ENCODE results near the gene SKAP1.

SKAP1 gene

DNA sequence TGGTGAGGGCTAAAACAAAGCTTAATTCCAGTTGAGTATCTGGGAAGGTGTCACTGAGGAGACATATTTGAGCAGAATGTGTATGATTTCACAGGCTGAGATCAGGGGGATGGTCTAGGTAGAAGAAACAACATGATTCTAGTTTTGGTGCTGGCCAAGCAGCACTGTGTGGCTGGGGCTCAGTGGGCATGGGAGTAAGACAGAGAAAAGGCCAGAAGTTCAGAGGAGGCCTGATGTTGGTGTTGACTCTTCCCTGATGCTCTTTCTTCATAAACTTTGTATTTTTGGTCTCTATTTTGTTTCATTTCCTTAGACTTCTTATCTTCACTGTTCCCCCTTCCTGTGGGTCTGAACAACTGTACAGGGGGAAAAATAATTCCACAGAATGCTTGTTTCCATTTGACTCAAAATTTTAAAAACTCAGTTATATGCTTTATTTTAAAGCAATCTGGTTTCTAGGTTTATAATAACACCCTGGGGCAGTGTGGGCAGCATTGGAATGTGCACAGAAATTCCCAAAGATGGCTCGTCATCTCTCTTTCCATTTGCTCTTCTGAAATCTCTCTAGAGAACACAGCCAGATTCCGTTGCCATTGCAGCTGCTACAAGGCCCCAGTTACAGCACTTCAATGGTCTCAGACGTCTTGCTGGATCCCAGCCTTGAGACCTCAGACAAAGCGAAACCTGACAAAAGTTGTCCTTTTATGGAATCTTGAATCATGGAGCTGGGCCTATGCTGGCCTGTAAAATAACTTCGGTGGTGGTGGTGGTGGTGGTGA lies 254.1 kb downstream of the SKAP1 start:
- DNase-seq (ENCODE audit: low read depth in 2 of 2): no peak

DNA sequence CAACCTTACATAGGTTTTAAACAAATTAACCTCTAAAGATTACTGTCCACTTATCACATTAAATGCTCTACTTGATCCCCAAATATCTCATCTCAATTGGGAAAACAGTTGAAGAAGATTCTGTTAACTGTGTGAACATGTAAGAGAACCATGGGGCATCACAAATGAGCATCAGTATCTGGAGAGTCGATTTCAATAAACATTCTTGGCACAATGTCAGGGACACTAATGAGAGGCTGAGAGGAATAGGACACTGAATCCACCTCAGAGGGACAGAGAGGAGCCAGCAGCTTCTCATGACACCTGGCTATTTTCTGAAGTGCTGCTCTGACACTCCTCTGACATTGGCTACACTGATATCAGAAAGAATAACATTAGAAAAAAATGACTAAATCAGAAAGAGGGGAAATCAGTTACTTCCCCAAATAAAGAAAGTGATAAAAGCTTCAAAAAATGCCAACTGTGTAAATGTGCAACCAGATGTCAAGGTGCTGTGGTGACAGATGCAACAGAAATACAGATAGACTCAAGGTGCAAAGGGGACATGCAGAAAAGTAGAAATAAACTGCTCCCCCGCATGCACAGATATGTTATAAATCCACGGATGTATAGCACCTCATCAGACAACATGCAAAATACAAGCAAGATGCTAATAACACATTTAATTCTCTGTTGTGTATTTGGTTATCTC lies 255.0 kb downstream of the SKAP1 start:
- DNase-seq (ENCODE audit: low read depth in 2 of 2): no peak

DNA sequence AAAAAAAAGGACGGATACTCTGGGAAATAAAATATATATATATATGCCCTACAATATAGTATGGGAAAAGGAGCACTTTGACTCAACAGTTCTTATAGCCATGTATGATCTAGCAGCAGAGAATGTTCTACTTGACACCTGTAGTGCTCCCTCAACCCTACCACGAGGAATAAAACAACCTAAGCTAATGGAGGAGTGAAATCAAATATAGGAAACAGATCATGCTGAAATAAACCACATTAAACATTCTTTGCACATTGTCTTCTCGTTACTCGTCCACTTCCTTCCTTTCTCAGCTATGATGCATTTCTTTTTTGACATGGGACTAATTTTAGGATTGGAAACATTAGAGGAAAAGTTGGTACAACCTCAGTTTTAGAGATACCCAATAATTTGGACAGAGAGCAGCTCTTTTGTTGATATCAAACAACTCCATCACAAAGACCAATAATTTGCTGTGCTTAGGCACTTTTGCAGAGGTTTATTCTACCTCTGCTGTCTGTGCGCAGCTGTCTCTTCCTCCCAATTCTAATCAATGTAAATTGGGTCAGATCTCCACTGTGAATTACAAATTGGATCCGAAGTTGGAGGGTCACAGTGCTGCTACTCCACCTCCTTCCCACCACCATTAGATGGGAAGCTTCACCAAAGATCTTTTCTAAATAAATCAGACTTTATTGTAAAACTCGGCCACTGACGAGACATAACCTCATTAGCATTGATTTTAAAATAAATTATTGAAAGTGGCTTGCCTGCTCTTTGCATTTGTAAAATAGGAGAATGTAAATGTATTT lies 256.6 kb downstream of the SKAP1 start:
- no peak for DNase-seq (ENCODE audit: low read depth in 2 of 2)

DNA sequence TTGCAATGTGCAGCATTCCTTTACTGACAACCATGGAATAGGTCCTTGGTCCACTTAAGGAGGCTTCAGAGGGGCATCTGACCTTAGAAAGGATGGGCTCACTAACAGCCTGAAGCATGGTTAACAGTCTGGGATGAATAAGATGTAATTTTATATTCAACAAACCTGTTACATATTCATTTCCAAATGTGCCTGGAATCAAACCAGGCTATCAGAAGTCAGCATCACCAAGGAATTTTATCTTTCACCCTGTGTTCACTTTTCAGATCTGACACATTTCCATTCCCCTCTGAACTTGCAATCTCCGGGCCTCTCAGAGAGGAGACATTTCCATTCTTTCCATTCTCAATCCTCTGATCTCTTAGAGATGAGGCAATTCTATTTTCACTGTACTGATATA lies 260.1 kb downstream of the SKAP1 start:
- DNase-seq (ENCODE audit: low read depth in 2 of 2): no peak

DNA sequence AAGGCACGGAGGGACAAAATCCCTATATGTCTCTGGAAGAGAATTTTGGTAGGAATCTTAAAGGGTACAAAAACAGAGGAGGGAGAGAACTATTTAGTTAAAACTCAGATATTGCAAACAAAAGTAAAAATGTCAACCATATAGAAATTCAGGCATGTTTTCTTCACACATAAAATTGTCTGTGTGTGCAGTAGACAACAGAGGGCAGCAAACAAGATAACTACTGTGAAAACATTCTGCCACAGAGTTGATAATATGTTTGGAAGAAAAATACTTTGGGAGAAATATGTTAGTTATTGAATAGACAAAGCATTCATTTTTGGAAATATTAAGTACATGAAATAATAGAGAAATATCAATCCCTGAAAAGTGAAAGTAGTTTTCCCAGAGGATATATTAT lies 266.2 kb downstream of the SKAP1 start:
- no peak for DNase-seq (ENCODE audit: low read depth in 2 of 2)

DNA sequence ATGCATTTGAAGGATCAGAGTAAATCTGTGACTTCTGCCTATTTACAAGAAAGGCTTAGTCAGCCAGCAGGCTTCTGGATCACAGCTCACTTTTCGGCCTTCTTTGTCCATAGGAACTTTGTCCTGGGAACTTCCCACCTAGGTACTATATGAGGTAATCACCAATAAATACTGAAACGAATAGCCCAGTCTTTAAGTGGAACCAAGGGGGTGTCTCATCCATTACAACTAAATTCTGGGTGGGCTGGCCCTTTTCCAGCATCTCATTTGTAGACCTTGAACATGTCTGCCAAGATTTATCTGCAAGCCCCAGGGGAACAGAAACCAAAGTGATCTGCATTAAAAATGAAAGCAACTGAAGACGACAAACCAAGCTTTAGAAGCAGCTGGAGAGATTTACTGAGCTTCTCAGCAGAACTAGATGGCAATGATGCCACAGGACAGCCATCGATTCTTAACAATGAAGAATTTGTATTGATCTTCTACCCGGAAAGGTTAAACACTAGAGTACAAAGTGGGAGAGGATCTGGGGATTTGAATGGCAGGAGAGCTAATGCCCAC lies 267.0 kb downstream of the SKAP1 start:
- DNase-seq (ENCODE audit: low read depth in 2 of 2): no peak

DNA sequence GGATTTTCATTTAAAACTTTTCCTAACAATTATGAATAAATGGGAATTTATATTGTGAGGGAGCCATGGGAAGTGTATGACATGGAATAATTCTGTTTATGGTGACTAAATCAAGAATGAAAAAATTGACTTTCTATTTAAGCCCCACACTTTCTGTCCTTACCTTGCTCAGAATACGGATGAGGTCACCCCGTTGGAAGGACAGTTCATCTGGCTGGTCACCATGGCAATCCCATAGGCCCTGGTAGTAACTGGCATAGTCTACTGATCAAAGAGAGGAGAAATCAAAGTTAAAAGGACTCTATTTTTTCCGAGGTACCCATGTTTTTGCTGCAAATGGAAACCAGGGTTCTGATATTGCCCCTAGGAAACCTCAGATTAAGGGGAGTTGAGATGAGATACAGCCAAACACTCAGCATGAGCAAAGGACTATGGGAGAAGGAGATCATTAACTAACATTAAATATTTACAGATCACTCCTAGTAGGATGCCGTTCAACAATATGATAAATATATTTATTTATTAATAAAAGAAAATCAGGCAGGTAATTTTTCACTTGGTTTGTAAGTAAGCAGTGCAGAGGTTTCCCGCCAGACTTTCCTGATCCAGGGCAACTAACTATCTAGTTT lies 267.6 kb downstream of the SKAP1 start:
- DNase-seq (ENCODE audit: low read depth in 2 of 2): no peak

DNA sequence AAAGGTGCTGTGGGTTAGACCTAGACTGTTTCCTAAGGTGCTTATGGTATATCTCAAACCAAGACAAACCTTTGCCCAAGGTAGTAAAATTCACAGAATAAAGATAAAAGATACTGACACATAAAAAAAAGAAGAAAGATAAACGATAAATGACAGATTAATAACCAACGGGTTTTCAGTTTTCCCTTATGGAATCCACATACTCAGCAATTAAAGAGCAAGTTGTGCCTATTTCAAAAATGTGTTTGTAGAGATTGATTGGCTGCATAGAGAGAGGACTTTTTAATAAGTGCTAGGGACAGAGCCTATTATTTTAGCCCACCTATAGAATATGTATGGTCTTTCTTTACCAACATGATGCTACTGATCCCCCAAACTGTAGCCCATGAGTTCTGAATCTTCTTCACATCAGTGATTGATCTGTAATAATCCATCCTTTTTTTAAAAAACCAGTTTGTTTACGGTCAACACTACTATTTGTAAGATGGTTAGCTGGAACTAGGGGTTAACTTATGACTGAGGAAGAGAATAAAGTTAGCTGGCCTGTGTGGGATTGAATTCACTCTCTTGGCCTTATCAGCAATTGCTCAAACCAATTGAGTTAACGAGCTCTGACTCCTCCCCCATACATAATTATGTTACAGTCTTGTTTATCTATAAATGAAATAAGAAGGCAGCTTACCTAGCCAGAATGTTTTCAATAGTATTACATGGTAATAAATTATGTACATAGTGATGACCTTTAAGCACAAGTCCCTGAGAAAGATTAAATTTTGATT lies 268.7 kb downstream of the SKAP1 start:
- DNase-seq (ENCODE audit: low read depth in 2 of 2): no peak

DNA sequence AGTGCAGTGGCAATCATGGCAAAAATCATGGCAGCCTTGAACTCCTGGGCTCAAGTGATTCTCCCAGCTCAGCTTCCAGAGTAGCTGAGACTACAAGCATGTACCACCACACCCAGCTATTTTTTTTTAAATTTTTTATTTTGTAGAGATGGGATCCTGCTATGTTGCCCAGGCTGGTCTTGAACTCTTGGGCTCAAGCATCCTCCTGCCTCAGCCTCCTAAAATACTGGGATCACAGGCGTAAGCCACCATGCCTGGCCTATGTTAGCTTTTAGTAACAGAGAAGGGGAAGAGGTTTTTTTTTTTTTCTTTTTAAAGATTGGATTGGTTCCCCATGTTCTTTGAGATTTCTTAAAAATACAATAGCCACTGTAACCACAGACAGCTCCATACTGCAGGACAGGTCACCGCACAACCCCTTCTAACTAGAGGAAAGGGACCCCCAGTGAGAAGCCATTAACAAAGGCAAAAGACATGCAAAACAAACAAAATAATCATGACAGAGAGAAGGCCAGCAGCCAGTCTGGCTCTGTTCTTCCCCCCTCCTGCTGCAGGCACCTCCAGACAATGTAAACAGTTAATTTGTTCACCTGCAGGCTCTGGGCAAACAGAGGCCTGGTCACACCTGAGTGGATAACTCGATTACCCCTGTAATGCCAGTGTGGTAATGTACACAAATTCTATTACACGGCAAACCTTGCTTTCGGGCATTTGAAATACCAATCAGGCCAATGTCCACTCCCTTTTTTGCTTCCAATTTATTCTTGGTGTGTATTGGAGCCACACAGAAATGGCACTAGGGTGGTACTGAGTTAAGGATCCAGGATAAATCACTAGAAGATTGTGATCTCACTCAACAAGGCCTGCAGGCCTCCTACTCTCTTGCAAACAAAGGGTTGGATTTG lies 269.6 kb downstream of the SKAP1 start:
- DNase-seq (ENCODE audit: low read depth in 2 of 2): no peak

DNA sequence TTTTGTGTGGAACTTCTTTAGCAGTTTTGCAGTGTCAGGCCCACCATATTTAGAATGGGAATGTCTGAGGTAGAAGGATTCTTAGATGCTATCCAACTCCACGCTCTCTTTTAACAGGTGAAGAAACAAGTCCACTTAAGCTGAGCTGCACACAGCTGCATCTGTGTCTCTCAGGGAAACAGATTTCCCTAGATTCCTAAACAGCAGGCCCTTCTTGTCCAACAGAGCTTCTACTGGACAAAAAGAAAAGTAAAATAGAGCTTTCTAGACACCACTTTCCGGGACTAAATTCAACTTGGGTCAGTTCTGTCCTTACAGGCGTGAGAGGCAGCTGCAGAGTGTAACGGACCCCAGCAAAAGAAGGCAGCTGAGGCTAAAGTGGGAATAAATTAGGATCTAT lies 270.8 kb downstream of the SKAP1 start:
- DNase-seq (ENCODE audit: low read depth in 2 of 2): no peak

DNA sequence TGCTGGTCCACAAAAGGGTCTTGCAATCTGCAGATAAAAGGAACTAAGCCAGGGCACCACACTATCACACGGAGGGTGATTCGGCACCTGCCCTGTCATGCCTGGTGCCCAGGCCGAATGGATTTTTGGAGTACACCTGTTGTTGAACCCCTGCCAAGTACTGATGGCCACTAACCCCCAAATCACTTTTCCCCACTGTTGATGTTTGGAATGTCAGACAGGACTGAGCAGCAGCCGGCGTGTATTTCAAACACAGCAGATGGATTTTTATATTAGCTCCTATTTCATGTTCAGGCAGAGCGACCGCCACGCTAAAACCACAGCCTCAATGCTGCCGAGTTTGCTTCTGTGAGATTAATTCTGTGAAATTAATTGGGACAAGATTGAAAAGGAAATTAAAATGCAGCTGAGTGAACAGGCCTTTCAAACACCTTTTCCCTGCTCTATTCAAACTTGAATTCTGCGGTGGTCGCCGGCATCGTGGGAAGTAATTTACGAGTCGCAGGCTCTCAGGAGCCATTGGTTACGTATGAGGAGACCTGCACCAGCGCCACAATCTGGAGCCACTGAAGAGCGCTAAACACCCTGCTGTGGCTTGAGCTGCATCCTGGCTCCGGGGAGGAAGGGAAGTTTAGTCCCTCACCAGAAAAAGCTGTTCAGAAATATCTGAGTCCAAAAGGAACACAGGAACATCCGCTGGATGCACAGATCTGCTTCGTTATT lies 274.0 kb downstream of the SKAP1 start:
- DNase-seq (ENCODE audit: low read depth in 2 of 2): no peak

DNA sequence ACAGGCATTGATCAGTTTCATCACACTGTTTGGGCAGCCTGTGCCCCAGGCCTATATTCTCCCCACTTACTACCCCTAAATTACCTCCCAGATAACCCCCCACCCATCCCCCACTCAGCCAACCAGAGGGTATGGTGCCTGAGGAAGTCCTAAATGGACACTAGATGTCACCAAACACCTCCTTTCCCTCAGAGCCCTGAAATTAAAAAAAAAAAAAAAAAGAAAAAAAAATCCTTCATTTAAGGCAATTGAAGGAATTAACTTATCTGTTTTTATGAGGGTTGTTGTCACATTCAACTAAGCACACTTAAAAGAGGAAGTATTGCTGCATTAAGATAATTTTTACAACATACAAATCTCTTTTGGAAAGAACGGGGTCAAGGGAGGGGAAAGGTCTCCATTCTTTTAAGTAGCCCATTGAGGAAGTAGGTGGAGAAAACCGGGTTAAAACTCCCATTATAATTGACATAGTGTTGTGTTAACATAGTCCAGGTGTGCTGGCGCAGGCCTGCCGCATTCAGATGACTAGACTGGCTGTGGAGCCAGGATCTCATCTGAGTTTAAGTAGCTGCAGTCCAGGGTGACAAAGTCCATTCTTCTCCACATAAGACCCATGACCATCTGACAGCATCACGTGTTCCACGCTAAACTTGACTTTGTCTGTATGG lies 276.2 kb downstream of the SKAP1 start:
- DNase-seq (ENCODE audit: low read depth in 2 of 2): no peak

DNA sequence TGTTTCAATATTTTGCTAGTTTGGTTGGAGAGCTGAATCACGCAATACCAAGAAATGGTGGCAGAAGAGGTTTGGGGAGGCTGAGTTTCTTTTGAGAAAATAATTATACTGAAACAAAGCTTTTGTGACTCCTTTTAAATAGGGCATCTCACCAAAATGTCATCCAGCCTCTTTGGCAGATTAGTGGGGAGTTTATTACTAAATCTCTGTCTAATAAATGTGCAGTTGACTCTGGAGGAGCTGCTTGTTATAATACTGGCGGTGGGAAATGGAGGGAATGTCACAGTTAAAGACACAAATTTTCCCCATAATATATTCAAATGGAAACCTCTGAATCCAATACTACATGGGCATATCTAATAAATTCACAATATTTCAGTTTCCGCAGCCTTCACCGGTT lies 277.7 kb downstream of the SKAP1 start:
- DNase-seq (ENCODE audit: low read depth in 2 of 2): no peak

DNA sequence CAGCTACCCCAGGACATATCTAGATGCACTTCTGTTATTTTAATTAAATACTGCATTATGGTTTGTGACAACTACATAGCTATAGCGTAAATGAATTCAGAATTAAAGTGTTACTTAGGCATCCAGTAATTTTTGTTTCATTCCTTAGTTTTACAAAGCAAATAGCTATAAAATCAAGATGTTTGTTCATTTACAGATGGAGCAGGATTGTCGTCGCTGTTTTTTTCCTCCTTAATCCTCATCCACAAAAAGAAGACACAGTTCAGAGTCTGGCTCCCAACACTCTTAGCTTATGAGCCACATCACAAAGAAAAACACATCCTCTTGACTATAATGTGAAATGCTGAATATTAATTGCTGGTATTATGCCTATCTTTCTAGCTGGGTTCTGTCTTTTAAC lies 278.8 kb downstream of the SKAP1 start:
- no peak for DNase-seq (ENCODE audit: low read depth in 2 of 2)

DNA sequence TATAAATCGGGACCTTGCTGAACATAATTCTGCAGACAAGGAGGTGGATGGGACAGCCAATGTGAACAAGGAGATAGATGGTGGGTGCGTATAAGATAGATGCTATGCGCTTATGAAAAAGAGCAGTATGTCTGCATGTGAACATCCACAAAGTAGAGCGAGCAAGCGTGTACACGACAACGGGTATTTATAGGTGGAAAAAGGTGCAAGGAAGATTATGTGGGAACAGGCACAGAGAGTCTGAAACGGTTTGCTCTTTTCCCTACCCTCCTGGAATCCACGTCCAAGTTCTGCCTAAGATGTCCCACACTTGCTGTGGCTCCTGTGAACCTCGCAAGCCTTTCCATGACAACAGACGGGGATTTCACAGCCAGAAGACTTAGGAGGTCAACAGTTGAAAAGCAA lies 279.4 kb downstream of the SKAP1 start:
- no peak for DNase-seq (ENCODE audit: low read depth in 2 of 2)

DNA sequence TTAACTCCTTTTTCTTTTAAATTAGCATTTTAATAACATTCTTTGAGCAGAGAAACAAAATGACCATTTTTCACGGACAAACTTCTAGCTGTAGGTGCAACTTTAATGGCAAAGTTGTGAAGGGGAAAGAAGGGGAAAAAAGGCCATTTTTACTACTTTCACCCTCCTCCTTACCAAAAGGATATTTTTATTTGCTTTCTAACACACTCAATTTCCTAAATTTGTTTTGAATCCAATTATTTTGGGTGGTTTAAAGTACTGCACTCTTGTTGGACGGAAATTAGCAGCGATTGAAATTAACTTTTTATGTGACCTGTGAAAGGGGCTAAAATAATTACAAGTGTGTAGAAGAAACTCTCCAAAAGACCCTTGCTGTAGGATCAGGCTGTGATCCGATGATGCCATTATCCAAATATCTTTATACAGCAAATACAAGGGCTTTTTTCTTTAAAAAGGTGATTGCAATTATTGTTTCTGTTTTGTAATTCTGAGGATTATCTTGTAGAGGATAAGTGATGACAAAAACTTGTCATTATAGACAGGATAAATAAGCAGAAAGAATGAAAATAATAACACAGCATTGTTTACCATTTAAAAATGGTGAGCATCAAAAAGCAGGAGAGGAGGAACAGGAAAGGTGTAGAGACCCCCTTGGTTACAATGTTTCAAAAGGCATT lies 280.1 kb downstream of the SKAP1 start:
- no peak for DNase-seq (ENCODE audit: low read depth in 2 of 2)

DNA sequence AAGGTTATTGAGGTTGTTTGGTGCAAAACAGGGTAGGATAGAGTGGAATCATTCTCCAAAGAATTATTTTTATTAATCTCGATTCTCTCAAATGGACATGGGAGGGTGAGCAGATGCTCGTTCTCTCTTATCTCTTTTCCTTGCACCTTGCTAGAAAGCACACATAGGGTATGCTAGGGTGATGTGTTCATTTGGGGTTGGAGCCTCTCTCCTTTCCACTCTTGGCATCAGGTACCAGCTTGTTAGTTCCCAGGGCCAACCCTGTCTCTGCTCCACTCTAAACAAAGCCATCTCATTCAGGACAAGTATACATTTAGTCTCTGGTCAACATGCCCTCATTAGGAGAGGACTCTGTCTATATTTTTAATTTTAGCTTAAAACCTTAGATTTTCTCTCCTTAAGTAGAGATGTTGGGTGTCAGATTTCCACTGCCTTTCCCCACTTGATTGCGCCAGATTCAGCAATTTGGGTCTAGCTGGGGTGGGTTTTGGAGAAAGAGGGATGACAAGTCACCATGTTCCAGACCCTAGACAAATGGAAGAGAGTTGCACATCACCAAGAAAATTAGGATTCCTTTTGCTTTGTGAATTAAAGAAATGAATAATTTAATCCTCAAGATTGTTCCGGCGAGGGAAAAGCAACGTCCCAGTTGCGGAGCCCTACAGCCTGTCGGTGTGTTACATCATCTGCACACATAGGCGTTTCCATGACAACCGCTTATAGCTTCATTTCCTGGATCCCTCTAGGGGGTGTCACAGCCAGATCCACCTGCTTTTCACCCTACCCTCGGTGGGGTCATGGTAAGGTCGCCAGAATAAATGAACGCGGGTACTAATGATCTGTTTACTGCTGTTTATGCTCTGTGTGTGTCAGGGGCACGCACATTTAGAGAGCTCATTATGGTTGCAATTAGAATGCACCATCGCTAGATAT lies 280.9 kb downstream of the SKAP1 start:
- no peak for DNase-seq (ENCODE audit: low read depth in 2 of 2)

Measured in stimulated activated CD8-positive, alpha-beta memory T cell treated with anti-CD3 and anti-CD28 coated beads, Interleukin-15, amount 100 ng/mL, for 48 hours (primary cell).